Body of pancreas (tissue), 4 donors: ENCODE results near the gene ENOSF1. TPM values are rescaled to one million over a fixed set of nuclear protein-coding genes. Genes with fewer than 3 reads are reported as not detected.

ENCODE experiments used
- ATAC-seq: fragments of 150-250 bp; one replicate; pipeline ENCODE4 v1.9.1; 2016
- DNase-seq, 4 donors: peaks; one replicate each; pipeline ENCODE4 v3.0.0-alpha.2; 2019
- H3K27ac ChIP-seq, 4 donors: fragments of 200-600 bp; sonication (generic); 1 replicate in 3 of 4; 2 replicates in 1 of 4; pipeline versions ENCODE4 v1.5.1 to v1.6.1; 2016 to 2019; ENCODE audit warnings: mild to moderate bottlenecking in 1 of 4, mixed read lengths in 1 of 4, moderate library complexity in 1 of 4
- H3K27me3 ChIP-seq, 2 donors: fragments of 200-600 bp; sonication (generic); one replicate each; pipeline ENCODE4 v1.6.0; 2016; ENCODE audit warnings: mild to moderate bottlenecking in 1 of 2
- H3K36me3 ChIP-seq, 2 donors: fragments of 200-600 bp; sonication (generic); replicated peaks in 1 of 2; 2 replicates each; pipeline ENCODE4 v1.5.1; 2016; ENCODE audit warnings: low read depth in 2 of 2; ENCODE audit not compliant: insufficient read depth in 1 of 2
- H3K4me1 ChIP-seq: fragments of 200-600 bp; sonication (generic); one replicate; pipeline ENCODE4 v1.6.0; 2016
- H3K4me3 ChIP-seq, 2 donors: fragments of 200-600 bp; sonication (generic); 1 replicate in 1 of 2; 2 replicates in 1 of 2; pipeline ENCODE4 v1.5.1; 2016 to 2019
- H3K9me3 ChIP-seq, 3 donors: fragments of 200-600 bp; sonication (generic); 1 replicate in 2 of 3; 2 replicates in 1 of 3; pipeline ENCODE4 v1.5.1; 2016
- POLR2A ChIP-seq, 3 donors: fragments of 450-650 bp; IDR thresholded peaks; one replicate each; pipeline ENCODE4 v1.6.1; 2016; ENCODE audit warnings: antibody characterized with exemption in 3 of 3, mild to moderate bottlenecking in 2 of 3
- WGBS, 2 donors: methylation state at CpG; one replicate each; pipeline ENCODE4 v1.1.5; 2017; 5-methylcytosine and 5-hydroxymethylcytosine counted together
- intact Hi-C: fragments of 100-400 bp; cut with DNase I; formaldehyde crosslinking; loops from one replicate; pipeline ENCODE4 v1.15.1; 2023
- total RNA-seq, 2 donors: library from RNA; depleted of rRNA; stranded (reverse); fragments of >200 nt; gene quantifications; one replicate each; pipeline ENCODE4 v1.1.0, GENCODE V29; 2016
- TF ChIP-seq, protein P1 (sequence below), 7 experiments: fragments of 450-650 bp in 4 of 7; fragments of 200-600 bp in 3 of 7; sonication (generic) in 3 of 7; IDR thresholded peaks; one replicate each; pipeline ENCODE4 v1.5.1; 2016 to 2019; ENCODE audit warnings: antibody characterized with exemption in 7 of 7

Gene ENOSF1
- total RNA-seq, 2 donors from 2014 or later = 59.7 to 62.3 TPM

- Histone ChIP-seq H3K4me3 (no peak overlapping the region), H3K4me1 (no peaks in the 10 kb centered on the region), H3K36me3 (no peaks in the 10 kb centered on the region), H3K27me3 (no peaks in the 10 kb centered on the region), H3K27ac (no peak overlapping the region), H3K9me3 (no peaks in the 10 kb centered on the region)
- 92% methylated on average over 5 of the region's 5 CpGs for WGBS, 2 donors
- ATAC-seq = no peak
- no peak for DNase-seq
- intact Hi-C loops = no loop called here
- no peak for TF ChIP-seq POLR2A (IDR thresholded peaks at IDR 0.05)
- TF ChIP-seq, protein P1, sequence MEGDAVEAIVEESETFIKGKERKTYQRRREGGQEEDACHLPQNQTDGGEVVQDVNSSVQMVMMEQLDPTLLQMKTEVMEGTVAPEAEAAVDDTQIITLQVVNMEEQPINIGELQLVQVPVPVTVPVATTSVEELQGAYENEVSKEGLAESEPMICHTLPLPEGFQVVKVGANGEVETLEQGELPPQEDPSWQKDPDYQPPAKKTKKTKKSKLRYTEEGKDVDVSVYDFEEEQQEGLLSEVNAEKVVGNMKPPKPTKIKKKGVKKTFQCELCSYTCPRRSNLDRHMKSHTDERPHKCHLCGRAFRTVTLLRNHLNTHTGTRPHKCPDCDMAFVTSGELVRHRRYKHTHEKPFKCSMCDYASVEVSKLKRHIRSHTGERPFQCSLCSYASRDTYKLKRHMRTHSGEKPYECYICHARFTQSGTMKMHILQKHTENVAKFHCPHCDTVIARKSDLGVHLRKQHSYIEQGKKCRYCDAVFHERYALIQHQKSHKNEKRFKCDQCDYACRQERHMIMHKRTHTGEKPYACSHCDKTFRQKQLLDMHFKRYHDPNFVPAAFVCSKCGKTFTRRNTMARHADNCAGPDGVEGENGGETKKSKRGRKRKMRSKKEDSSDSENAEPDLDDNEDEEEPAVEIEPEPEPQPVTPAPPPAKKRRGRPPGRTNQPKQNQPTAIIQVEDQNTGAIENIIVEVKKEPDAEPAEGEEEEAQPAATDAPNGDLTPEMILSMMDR (IDR thresholded peaks at IDR 0.05) = no peak
Observed at GRCh38 chr18:647304-647703, 65.1 kb downstream of the ENOSF1 start.

DNA sequence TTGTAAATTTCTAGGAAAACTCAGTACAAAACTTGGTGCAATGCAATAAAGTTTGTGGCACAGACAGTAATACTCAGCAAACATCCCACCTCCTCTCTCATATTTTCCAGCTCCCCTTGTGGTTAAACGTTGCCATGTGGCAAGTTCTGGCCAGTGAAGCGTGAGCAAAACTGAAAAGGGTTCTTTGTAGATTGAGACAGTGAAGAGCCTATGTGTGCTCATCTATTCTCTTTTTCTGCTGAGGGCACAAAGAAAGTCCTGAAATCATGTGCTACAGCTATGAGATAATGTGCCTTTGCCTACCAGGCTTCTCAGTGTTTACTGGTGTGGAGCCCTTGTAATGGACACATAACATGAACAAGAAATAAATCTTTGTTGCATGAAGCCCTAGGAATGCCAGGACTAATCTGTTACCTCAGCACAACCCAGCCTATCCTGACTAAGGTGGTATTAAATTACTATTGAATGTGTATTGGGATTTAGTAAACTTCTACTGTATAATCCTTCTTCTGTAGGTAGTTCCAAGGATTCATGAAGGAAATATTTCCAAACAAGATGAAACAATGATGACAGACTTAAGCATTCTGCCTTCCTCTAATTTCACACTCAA is 67.9 kb downstream of the ENOSF1 start:
- H3K27ac ChIP-seq = no peak overlapping the region
- H3K27me3 ChIP-seq = no peaks in the 10 kb centered on the region
- WGBS, 2 donors = 50 to 51% methylated on average over 2 of the region's 2 CpGs
- intact Hi-C loops = no loop called here
- H3K36me3 ChIP-seq = no peaks in the 10 kb centered on the region
- H3K4me1 ChIP-seq = no peaks in the 10 kb centered on the region
- DNase-seq (no peak), ATAC-seq (no peak)
- H3K4me3 ChIP-seq = no peak overlapping the region
- no peaks in the 10 kb centered on the region for H3K9me3 ChIP-seq
- no peak for TF ChIP-seq POLR2A (IDR thresholded peaks at IDR 0.05)
- TF ChIP-seq, protein P1 (IDR thresholded peaks at IDR 0.05) = no peak

DNA sequence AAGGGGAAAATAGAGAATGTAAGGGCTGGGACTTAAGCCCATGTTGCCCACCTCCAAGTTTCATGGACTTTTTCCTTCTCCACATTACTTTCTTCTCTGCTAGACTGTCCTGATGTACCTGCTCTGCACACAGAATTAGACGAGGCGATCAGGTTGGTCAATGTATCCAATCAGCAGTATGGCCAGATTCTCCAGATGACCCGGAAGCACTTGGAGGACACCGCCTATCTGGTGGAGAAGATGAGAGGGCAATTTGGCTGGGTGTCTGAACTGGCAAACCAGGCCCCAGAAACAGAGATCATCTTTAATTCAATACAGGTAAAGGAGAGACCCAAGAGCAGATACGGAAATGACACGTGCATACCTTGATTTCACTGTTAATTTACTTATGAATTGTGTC is 71.2 kb downstream of the ENOSF1 start:
- no peaks in the 10 kb centered on the region for H3K36me3 ChIP-seq
- H3K4me1 ChIP-seq = no peaks in the 10 kb centered on the region
- H3K9me3 ChIP-seq = no peaks in the 10 kb centered on the region
- intact Hi-C loops = no loop called here
- no peak for DNase-seq
- H3K27me3 ChIP-seq = no peaks in the 10 kb centered on the region
- no peak overlapping the region for H3K4me3 ChIP-seq
- no peak for ATAC-seq
- 89 to 90% methylated on average over 6 of the region's 6 CpGs for WGBS, 2 donors
- no peak overlapping the region for H3K27ac ChIP-seq
- TF ChIP-seq, protein P1 (IDR thresholded peaks at IDR 0.05) = no peak

DNA sequence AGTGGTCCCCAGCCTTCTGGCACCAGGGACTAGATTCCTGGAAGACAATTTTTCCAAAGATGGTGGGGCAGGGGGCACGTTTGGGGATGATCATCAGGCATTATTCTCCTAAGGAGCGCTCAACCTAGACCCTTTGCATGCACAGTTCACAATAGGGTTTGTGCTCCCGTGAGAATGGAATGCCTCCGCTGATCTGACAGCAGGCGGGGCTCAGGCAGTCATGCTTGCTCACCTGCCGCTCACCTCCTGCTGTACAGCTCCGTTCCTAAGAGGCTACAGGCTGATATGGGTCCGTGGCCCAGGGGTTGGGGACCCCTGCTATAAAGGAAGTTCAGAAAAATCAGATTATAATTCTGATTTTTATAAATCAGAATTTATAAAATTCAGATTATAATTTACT is 77.3 kb downstream of the ENOSF1 start:
- Histone ChIP-seq H3K4me1 (no peaks in the 10 kb centered on the region), H3K4me3 (no peak overlapping the region), H3K27ac (no peak overlapping the region), H3K9me3 (no peaks in the 10 kb centered on the region), H3K27me3 (no peaks in the 10 kb centered on the region), H3K36me3 (no peaks in the 10 kb centered on the region)
- 70 to 77% methylated on average over 7 to 8 of the region's 8 CpGs for WGBS, 2 donors
- intact Hi-C loops = no loop called here
- ATAC-seq = no peak
- TF ChIP-seq, protein P1 (IDR thresholded peaks at IDR 0.05) = no peak
- no peak for TF ChIP-seq POLR2A (IDR thresholded peaks at IDR 0.05)
- DNase-seq = no peak

DNA sequence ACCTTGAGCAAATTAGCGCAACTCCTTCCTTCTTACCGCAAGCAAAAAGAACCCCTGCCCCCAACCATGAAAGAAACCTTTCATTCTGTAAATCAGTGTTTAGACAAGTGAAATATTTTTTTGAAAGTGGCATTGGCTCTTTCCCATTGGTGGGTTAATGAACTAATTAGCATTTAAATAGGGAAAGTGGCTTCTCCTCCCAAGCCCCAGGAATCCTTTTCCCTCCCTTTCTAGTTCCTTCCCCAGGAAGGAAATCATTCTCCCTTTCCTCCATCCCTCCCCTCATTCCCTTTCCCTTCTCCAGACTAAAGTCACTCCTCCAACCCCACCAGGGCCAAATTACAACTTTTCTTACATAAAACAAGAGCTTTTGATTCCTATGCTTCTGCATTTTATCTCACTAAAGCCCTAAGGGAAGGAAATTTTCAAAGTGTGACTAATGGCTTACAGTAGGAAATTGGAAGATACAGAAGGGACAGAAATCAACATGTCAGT is 77.8 kb downstream of the ENOSF1 start:
- Histone ChIP-seq H3K4me1 (no peaks in the 10 kb centered on the region), H3K36me3 (no peaks in the 10 kb centered on the region), H3K9me3 (no peaks in the 10 kb centered on the region), H3K27ac (no peak overlapping the region), H3K4me3 (no peak overlapping the region), H3K27me3 (no peaks in the 10 kb centered on the region)
- WGBS, 2 donors = 62 to 67% methylated on average over 2 of the region's 2 CpGs
- DNase-seq (no peak), ATAC-seq (no peak)
- intact Hi-C loops = no loop called here
- no peak for TF ChIP-seq POLR2A (IDR thresholded peaks at IDR 0.05)
- TF ChIP-seq, protein P1 (IDR thresholded peaks at IDR 0.05) = no peak
